Vagina (tissue), 2 donors: Measurements from ENCODE around the gene MRC1.

Source experiments
- POLR2A ChIP-seq, 2 donors: fragments of 450-650 bp; IDR thresholded peaks; one replicate each; pipeline ENCODE4 v1.6.1; 2017; ENCODE audit warnings: antibody characterized with exemption in 2 of 2, mild to moderate bottlenecking in 2 of 2, moderate library complexity in 2 of 2
- POLR2AphosphoS5 ChIP-seq, 2 donors: sonication (generic); formaldehyde crosslinking; IDR thresholded peaks; one replicate each; pipeline ENCODE4 v1.9.0; 2017; ENCODE audit warnings: antibody characterized with exemption in 2 of 2, mild to moderate bottlenecking in 2 of 2, low read depth in 1 of 2; ENCODE audit not compliant: insufficient read depth in 1 of 2
- TF ChIP-seq, protein P1 (sequence below), 3 experiments: fragments of 450-650 bp in 2 of 3; fragments of 200-600 bp in 1 of 3; sonication (generic) in 1 of 3; IDR thresholded peaks; one replicate each; pipeline ENCODE4 v1.5.1; 2017 to 2019; ENCODE audit warnings: antibody characterized with exemption in 3 of 3, mild to moderate bottlenecking in 2 of 3, moderate library complexity in 2 of 3

DNA sequence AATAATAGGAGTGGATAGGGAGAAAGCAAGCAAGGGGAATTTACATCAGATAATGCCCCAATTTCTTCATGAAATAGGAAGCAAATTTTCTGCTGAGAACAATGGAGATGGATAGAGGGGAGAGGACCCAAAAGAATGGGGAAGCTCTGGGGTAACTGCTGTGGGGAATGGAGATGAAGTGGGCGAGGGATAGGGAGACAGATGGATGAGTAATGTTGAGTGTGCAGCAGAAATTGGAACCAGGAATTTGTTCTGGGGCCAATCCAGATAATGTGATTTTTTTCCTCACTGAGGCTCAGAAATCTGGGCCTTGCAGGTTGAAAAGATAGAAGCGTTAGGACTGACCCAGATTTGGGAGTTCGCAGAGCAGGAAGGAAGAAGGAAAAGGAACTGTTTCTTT is 24.5 kb upstream of the MRC1 start:
- TF ChIP-seq, protein P1, sequence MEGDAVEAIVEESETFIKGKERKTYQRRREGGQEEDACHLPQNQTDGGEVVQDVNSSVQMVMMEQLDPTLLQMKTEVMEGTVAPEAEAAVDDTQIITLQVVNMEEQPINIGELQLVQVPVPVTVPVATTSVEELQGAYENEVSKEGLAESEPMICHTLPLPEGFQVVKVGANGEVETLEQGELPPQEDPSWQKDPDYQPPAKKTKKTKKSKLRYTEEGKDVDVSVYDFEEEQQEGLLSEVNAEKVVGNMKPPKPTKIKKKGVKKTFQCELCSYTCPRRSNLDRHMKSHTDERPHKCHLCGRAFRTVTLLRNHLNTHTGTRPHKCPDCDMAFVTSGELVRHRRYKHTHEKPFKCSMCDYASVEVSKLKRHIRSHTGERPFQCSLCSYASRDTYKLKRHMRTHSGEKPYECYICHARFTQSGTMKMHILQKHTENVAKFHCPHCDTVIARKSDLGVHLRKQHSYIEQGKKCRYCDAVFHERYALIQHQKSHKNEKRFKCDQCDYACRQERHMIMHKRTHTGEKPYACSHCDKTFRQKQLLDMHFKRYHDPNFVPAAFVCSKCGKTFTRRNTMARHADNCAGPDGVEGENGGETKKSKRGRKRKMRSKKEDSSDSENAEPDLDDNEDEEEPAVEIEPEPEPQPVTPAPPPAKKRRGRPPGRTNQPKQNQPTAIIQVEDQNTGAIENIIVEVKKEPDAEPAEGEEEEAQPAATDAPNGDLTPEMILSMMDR (IDR thresholded peaks at IDR 0.05), result no peak
- TF ChIP-seq POLR2A (IDR thresholded peaks at IDR 0.05) (no peak), POLR2AphosphoS5 (IDR thresholded peaks at IDR 0.05; ENCODE audit: insufficient read depth in 1 of 2, low read depth in 1 of 2) (no peak)
